Measurements from ENCODE around the gene DHX38. TPM values are rescaled to one million over a fixed set of nuclear protein-coding genes. Genes with fewer than 3 reads are reported as not detected.

DHX38 gene
- polyA plus RNA-seq, 4 donors: 40.6 to 63.7 (median 55.9) TPM

- no peak for FAIRE-seq
- H3K4me3 ChIP-seq (ENCODE audit: low read depth in 1 of 3, low read length in 3 of 3): no peak overlapping the region
- H3K36me3 ChIP-seq (ENCODE audit: control insufficient read depth in 3 of 3, insufficient read depth in 2 of 3, low read depth in 1 of 3, low read length in 3 of 3): peaks cover 13 to 45% (median 27%) of the 10 kb centered on the region in 3 donors
Measured at GRCh38 chr16:72113616-72113945, 19.9 kb downstream of the DHX38 start.

GRCh38 chr16:72120026-72120425 is 26.4 kb downstream of the DHX38 start:
- H3K4me3 ChIP-seq (ENCODE audit: low read depth in 1 of 3, low read length in 3 of 3): no peak overlapping the region

More at GRCh38 chr16:72113616-72113945, 19.9 kb downstream of the DHX38 start:
- Histone ChIP-seq H3K4me1 (ENCODE audit: control insufficient read depth in 3 of 3, insufficient read depth in 2 of 3, low read depth in 1 of 3, low read length in 2 of 3) (no peaks in the 10 kb centered on the region), H3K9me3 (ENCODE audit: control insufficient read depth in 2 of 2, insufficient read depth in 1 of 2, low read depth in 1 of 2, low read length in 1 of 2) (peaks cover 0 to 10% of the 10 kb centered on the region in 2 donors), H3K27ac (ENCODE audit: low read depth in 1 of 3, low read length in 2 of 3) (no peak overlapping the region), H3K27me3 (ENCODE audit: control insufficient read depth in 3 of 3, insufficient read depth in 3 of 3, low read length in 3 of 3) (no peaks in the 10 kb centered on the region)
- DNase-seq: no peak

GRCh38 chr16:72122308-72122707 is 28.7 kb downstream of the DHX38 start:
- peaks cover 0 to 13% (median 0%) of the 10 kb centered on the region in 3 donors for H3K4me1 ChIP-seq (ENCODE audit: control insufficient read depth in 3 of 3, insufficient read depth in 2 of 3, low read depth in 1 of 3, low read length in 2 of 3)
- no peaks in the 10 kb centered on the region for H3K9me3 ChIP-seq (ENCODE audit: control insufficient read depth in 2 of 2, insufficient read depth in 1 of 2, low read depth in 1 of 2, low read length in 1 of 2)
- no peaks in the 10 kb centered on the region for H3K27me3 ChIP-seq (ENCODE audit: control insufficient read depth in 3 of 3, insufficient read depth in 3 of 3, low read length in 3 of 3)
- no peak overlapping the region for H3K4me3 ChIP-seq (ENCODE audit: low read depth in 1 of 3, low read length in 3 of 3)
- DNase-seq: no peak
- peaks cover 0 to 11% (median 0%) of the 10 kb centered on the region in 3 donors for H3K36me3 ChIP-seq (ENCODE audit: control insufficient read depth in 3 of 3, insufficient read depth in 2 of 3, low read depth in 1 of 3, low read length in 3 of 3)
- no peak overlapping the region for H3K27ac ChIP-seq (ENCODE audit: low read depth in 1 of 3, low read length in 2 of 3)
- FAIRE-seq: no peak
- WGBS, 3 donors: 94 to 98% (median 97%) methylated on average over 2 of the region's 2 CpGs

More at GRCh38 chr16:72120026-72120425, 26.4 kb downstream of the DHX38 start:
- H3K9me3 ChIP-seq (ENCODE audit: control insufficient read depth in 2 of 2, insufficient read depth in 1 of 2, low read depth in 1 of 2, low read length in 1 of 2): no peaks in the 10 kb centered on the region
- peaks cover 0 to 11% (median 0%) of the 10 kb centered on the region in 3 donors for H3K36me3 ChIP-seq (ENCODE audit: control insufficient read depth in 3 of 3, insufficient read depth in 2 of 3, low read depth in 1 of 3, low read length in 3 of 3)
- 85 to 89% (median 88%) methylated on average over 5 of the region's 5 CpGs for WGBS, 3 donors
- DNase-seq: no peak
- no peak overlapping the region for H3K27ac ChIP-seq (ENCODE audit: low read depth in 1 of 3, low read length in 2 of 3)
- no peaks in the 10 kb centered on the region for H3K27me3 ChIP-seq (ENCODE audit: control insufficient read depth in 3 of 3, insufficient read depth in 3 of 3, low read length in 3 of 3)
- peaks cover 0 to 4% (median 0%) of the 10 kb centered on the region in 3 donors for H3K4me1 ChIP-seq (ENCODE audit: control insufficient read depth in 3 of 3, insufficient read depth in 2 of 3, low read depth in 1 of 3, low read length in 2 of 3)
- FAIRE-seq: no peak

- no peak for FAIRE-seq
- no peak for DNase-seq
- H3K4me3 ChIP-seq (ENCODE audit: low read depth in 1 of 3, low read length in 3 of 3): no peak overlapping the region
- H3K27ac ChIP-seq (ENCODE audit: low read depth in 1 of 3, low read length in 2 of 3): no peak overlapping the region
- no peaks in the 10 kb centered on the region for H3K27me3 ChIP-seq (ENCODE audit: control insufficient read depth in 3 of 3, insufficient read depth in 3 of 3, low read length in 3 of 3)
- H3K4me1 ChIP-seq (ENCODE audit: control insufficient read depth in 3 of 3, insufficient read depth in 2 of 3, low read depth in 1 of 3, low read length in 2 of 3): peaks cover 0 to 13% (median 0%) of the 10 kb centered on the region in 3 donors
- WGBS, 3 donors: 85 to 92% (median 87%) methylated on average over 11 of the region's 11 CpGs
- H3K9me3 ChIP-seq (ENCODE audit: control insufficient read depth in 2 of 2, insufficient read depth in 1 of 2, low read depth in 1 of 2, low read length in 1 of 2): no peaks in the 10 kb centered on the region
- H3K36me3 ChIP-seq (ENCODE audit: control insufficient read depth in 3 of 3, insufficient read depth in 2 of 3, low read depth in 1 of 3, low read length in 3 of 3): peaks cover 0 to 11% (median 2%) of the 10 kb centered on the region in 3 donors
Measured at GRCh38 chr16:72122916-72123315, 29.3 kb downstream of the DHX38 start.

GRCh38 chr16:72123426-72123825 is 29.8 kb downstream of the DHX38 start:
- FAIRE-seq: no peak
- Histone ChIP-seq H3K4me3 (ENCODE audit: low read depth in 1 of 3, low read length in 3 of 3) (no peak overlapping the region), H3K27me3 (ENCODE audit: control insufficient read depth in 3 of 3, insufficient read depth in 3 of 3, low read length in 3 of 3) (no peaks in the 10 kb centered on the region), H3K36me3 (ENCODE audit: control insufficient read depth in 3 of 3, insufficient read depth in 2 of 3, low read depth in 1 of 3, low read length in 3 of 3) (peaks cover 0 to 11% (median 2%) of the 10 kb centered on the region in 3 donors), H3K4me1 (ENCODE audit: control insufficient read depth in 3 of 3, insufficient read depth in 2 of 3, low read depth in 1 of 3, low read length in 2 of 3) (peaks cover 0 to 13% (median 0%) of the 10 kb centered on the region in 3 donors), H3K27ac (ENCODE audit: low read depth in 1 of 3, low read length in 2 of 3) (no peak overlapping the region), H3K9me3 (ENCODE audit: control insufficient read depth in 2 of 2, insufficient read depth in 1 of 2, low read depth in 1 of 2, low read length in 1 of 2) (no peaks in the 10 kb centered on the region)
- DNase-seq: no peak
- 76 to 78% (median 78%) methylated on average over 8 of the region's 8 CpGs for WGBS, 3 donors

GRCh38 chr16:72124148-72124547 is 30.5 kb downstream of the DHX38 start:
- peaks cover 0 to 11% (median 2%) of the 10 kb centered on the region in 3 donors for H3K36me3 ChIP-seq (ENCODE audit: control insufficient read depth in 3 of 3, insufficient read depth in 2 of 3, low read depth in 1 of 3, low read length in 3 of 3)
- H3K9me3 ChIP-seq (ENCODE audit: control insufficient read depth in 2 of 2, insufficient read depth in 1 of 2, low read depth in 1 of 2, low read length in 1 of 2): no peaks in the 10 kb centered on the region
- FAIRE-seq (no peak), DNase-seq (no peak)
- H3K4me3 ChIP-seq (ENCODE audit: low read depth in 1 of 3, low read length in 3 of 3): no peak overlapping the region
- no peak overlapping the region for H3K27ac ChIP-seq (ENCODE audit: low read depth in 1 of 3, low read length in 2 of 3)
- WGBS, 3 donors: 79 to 96% (median 95%) methylated on average over 3 of the region's 3 CpGs
- H3K4me1 ChIP-seq (ENCODE audit: control insufficient read depth in 3 of 3, insufficient read depth in 2 of 3, low read depth in 1 of 3, low read length in 2 of 3): peaks cover 0 to 13% (median 0%) of the 10 kb centered on the region in 3 donors
- H3K27me3 ChIP-seq (ENCODE audit: control insufficient read depth in 3 of 3, insufficient read depth in 3 of 3, low read length in 3 of 3): no peaks in the 10 kb centered on the region

- WGBS, 3 donors: 33 to 42% (median 39%) methylated on average over 13 of the region's 13 CpGs
- DNase-seq (peak; percentile 79 to 87), FAIRE-seq (no peak)
- Histone ChIP-seq H3K9me3 (ENCODE audit: control insufficient read depth in 2 of 2, insufficient read depth in 1 of 2, low read depth in 1 of 2, low read length in 1 of 2) (no peaks in the 10 kb centered on the region), H3K4me1 (ENCODE audit: control insufficient read depth in 3 of 3, insufficient read depth in 2 of 3, low read depth in 1 of 3, low read length in 2 of 3) (peaks cover 0 to 13% (median 0%) of the 10 kb centered on the region in 3 donors), H3K27ac (ENCODE audit: low read depth in 1 of 3, low read length in 2 of 3) (peak overlapping the region in 1 of 3 donors; percentile 8), H3K4me3 (ENCODE audit: low read depth in 1 of 3, low read length in 3 of 3) (no peak overlapping the region), H3K36me3 (ENCODE audit: control insufficient read depth in 3 of 3, insufficient read depth in 2 of 3, low read depth in 1 of 3, low read length in 3 of 3) (peaks cover 0 to 11% (median 2%) of the 10 kb centered on the region in 3 donors), H3K27me3 (ENCODE audit: control insufficient read depth in 3 of 3, insufficient read depth in 3 of 3, low read length in 3 of 3) (no peaks in the 10 kb centered on the region)
Measured at GRCh38 chr16:72124761-72125634, 31.4 kb downstream of the DHX38 start.

GRCh38 chr16:72125635-72126428 is 32.2 kb downstream of the DHX38 start:
- H3K4me3 ChIP-seq (ENCODE audit: low read depth in 1 of 3, low read length in 3 of 3): no peak overlapping the region
- H3K27me3 ChIP-seq (ENCODE audit: control insufficient read depth in 3 of 3, insufficient read depth in 3 of 3, low read length in 3 of 3): no peaks in the 10 kb centered on the region
- DNase-seq (no peak), FAIRE-seq (no peak)
- no peaks in the 10 kb centered on the region for H3K9me3 ChIP-seq (ENCODE audit: control insufficient read depth in 2 of 2, insufficient read depth in 1 of 2, low read depth in 1 of 2, low read length in 1 of 2)
- H3K27ac ChIP-seq (ENCODE audit: low read depth in 1 of 3, low read length in 2 of 3): peak overlapping the region in 1 of 3 donors; percentile 8
- 62 to 74% (median 70%) methylated on average over 9 of the region's 9 CpGs for WGBS, 3 donors
- peaks cover 0 to 11% (median 2%) of the 10 kb centered on the region in 3 donors for H3K36me3 ChIP-seq (ENCODE audit: control insufficient read depth in 3 of 3, insufficient read depth in 2 of 3, low read depth in 1 of 3, low read length in 3 of 3)
- peaks cover 0 to 13% (median 0%) of the 10 kb centered on the region in 3 donors for H3K4me1 ChIP-seq (ENCODE audit: control insufficient read depth in 3 of 3, insufficient read depth in 2 of 3, low read depth in 1 of 3, low read length in 2 of 3)
